ENCODE measurements around the gene TSSK6.
A peak's percentile ranks its signal among the peaks of the same experiment; 100 is the strongest.

The TSSK6 gene

DNA sequence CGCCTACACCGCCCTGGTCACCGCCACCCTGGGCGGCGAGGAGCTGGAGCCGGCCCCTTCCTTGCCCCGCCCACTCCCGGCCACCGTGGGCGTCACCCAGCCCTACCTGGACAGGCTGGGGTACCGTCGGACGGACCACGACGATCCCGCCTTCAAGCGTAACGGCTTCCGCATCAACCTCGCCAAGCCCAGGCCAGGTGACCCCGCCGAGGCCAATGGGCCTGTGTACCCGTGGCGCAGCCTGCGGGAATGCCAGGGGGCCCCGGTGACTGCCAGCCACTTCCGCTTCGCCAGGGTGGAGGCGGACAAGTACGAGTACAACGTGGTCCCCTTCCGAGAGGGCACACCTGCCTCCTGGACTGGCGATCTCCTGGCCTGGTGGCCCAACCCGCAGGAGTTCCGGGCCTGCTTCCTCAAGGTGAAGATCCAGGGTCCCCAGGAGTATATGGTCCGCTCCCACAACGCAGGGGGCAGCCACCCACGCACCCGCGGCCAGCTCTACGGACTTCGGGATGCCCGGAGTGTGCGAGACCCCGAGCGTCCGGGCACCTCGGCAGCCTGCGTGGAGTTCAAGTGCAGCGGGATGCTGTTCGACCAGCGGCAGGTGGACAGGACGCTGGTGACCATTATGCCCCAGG lies 29.7 kb upstream of the TSSK6 start:
- no peak for DNase-seq (ENCODE audit: low spot score)

DNA sequence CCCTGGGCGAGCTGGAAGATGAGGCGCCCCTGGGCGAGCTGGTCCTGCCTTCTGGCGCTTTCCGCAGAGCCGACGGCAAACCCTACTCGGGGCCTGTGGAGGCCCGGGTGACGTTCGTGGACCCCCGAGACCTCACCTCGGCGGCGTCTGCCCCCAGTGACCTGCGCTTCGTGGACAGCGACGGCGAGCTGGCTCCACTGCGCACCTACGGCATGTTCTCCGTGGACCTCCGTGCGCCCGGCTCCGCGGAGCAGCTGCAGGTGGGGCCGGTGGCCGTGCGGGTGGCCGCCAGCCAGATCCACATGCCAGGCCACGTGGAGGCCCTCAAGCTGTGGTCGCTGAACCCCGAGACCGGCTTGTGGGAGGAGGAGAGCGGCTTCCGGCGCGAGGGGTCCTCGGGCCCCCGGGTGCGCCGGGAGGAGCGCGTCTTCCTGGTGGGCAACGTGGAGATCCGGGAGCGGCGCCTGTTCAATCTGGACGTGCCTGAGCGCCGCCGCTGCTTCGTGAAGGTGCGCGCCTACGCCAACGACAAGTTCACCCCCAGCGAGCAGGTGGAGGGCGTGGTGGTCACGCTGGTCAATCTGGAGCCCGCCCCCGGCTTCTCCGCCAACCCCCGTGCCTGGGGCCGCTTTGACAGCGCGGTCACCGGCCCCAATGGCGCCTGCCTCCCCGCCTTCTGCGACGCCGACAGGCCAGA lies 29.1 kb upstream of the TSSK6 start:
- DNase-seq (ENCODE audit: low spot score) = no peak

DNA sequence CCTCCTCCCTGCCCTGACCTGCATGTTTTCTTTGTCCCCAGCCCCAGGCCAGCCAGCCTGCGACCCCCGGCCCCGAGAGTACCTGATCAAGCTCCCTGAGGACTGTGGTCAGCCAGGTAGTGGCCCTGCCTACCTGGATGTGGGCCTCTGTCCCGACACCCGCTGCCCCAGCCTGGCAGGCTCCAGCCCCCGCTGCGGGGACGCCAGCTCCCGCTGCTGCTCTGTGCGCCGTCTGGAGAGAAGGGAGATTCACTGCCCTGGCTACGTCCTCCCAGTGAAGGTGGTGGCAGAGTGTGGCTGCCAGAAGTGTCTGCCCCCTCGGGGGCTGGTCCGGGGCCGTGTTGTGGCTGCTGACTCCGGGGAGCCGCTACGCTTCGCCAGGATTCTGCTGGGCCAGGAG lies 28.3 kb upstream of the TSSK6 start:
- DNase-seq (ENCODE audit: low spot score) = no peak

DNA sequence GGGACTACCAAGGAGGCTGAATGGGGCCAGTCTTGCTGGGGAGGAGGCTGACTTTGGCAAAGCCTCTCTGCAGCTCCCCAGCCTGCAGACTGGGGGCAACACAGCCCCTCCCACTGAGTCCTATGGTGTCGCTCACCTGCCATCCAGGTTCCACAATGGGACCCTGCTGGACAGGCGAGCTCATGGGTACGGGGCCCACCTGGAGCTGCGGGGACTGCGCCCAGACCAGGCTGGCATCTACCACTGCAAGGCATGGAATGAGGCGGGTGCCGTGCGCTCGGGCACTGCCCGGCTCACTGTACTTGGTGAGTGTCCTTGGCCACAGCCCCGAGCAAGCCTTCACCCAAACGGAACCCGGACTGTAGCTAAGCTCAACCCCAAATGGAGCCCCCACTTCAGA lies 27.8 kb upstream of the TSSK6 start:
- DNase-seq (ENCODE audit: low spot score) = no peak

DNA sequence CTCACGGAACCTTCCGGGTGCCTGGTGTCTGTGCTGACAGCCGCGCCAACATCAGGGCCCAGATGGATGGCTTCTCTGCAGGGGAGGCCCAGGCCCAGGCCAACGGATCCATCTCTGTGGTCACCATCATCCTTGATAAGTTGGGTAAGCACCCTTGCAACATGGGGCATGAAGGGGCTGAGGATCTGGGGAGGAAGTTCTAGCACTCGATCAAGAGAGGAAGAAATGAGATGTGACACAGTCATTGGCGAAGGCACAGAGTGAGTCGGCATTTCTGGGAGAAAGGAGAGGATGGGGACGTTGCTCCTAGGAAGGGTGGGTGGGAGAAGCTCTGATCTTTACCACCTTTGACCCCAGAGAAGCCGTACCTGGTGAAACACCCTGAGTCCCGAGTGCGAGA lies 27.2 kb upstream of the TSSK6 start:
- DNase-seq (ENCODE audit: low spot score) = no peak

DNA sequence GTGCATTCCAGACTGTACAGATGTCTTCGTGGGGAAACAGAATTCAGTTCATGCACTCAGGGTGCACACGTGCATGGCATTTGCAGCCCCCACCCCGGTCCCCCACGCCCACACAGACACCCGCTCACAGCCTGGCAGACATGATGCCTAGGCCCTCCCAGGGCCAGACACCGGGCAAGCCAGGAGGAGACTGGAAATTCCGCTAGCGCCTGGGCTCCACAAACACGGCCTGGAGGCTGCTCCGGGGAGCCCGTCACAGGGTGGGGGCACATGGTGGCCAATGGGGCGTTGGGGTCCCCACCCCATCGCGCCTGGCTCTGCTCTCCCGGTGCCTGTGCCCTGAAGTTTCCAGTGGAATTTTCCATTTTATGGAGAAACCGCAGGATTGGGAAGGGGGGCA lies 26.3 kb upstream of the TSSK6 start:
- DNase-seq (ENCODE audit: low spot score) = no peak

DNA sequence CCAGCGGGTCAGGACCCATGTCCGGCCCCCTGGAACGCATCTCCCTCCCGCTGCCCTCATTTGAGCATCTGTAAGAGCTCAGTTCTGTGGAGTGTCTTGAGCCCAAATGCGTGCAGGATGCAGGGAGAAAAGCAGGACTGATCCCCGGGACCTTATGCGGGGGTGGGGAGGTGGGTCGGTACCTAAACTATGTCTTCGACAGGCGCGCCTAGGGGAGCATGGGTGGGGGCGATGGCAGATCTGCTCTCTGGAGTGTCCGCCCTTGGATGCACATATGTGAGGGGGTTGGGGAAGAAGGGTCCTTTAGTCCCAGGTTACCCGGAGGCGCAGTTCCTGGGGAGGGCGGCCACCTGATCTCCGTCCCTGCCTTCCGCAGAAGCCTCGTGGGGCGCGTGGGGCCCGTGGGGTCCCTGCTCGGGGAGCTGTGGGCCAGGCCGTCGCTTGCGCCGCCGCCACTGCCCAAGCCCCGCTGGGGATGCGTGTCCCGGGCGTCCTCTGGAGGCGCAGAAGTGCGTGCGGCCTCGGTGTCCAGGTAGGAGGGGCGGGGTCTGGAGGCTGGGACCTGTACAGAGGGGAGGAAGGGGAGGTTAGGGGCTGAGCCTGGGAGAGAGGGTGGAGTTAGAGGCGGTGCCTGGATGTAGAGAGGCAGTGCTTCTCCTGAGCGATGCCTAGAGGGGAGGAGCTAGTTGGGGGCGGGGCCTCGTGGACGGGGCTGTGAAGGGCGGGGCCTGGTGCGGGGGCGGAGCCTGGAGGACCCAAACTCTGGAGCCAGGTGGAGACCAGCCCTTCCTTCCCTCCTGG lies 25.6 kb upstream of the TSSK6 start:
- peak; percentile 86 for DNase-seq (ENCODE audit: low spot score)

DNA sequence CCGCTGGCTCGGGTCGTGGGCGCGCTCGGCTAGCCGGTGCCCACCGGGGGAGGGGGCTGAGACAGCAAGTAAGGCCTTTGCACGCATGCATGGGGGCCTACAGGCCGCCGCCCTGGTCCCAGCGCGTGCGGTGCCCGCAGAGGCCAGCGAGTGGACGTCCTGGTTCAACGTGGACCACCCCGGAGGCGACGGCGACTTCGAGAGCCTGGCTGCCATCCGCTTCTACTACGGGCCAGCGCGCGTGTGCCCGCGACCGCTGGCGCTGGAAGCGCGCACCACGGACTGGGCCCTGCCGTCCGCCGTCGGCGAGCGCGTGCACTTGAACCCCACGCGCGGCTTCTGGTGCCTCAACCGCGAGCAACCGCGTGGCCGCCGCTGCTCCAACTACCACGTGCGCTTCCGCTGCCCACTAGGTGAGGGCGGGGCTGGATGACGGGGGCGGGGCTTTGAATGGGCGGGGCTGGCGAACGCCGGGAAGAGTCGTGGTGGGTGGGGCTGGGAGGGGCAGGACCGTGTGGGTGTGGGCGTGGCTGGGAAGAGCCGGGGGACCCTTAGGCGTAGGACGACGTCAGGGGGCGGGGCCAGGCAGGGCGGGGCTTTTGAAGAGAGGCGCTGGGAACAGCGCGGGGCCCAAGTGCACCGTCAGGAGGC lies 24.8 kb upstream of the TSSK6 start:
- peak; percentile 82 for DNase-seq (ENCODE audit: low spot score)

DNA sequence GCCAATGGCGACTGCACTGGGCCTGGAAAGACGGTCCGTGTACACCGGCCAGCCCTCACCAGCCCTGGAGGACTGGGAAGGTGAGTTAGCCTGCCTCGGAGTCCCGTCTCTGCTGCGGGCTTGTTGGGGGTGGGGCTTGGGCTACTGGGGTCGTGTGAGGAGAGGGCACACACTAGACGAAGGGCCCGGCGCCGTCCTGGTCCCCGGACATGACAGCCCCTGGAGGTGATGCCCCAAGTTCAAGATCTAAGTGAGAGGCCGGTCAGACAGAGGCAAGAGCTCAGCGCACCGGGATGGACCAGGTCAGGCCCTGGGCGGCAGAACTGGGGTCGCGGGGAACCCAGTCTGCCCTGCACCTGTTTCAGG lies 24.3 kb upstream of the TSSK6 start:
- DNase-seq (ENCODE audit: low spot score) = no peak

DNA sequence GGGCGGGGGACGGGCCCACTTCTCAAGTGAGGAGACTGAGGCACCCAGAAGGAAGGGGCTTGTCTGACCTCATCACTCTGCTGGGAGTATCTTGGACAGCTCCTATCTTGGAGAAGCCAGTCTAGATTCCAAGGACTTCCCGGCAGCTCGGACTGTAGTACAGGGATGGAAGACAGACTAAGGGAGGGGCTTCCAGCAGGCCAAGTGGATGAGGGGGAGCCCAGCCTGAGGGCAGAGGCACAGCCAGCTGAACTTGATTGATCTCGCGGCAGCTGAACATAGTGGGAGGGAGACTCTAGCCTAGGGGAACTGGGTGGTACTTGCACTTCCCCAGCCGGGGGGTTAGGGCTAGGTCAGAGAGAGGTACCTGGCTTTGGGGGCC lies 23.4 kb upstream of the TSSK6 start:
- DNase-seq (ENCODE audit: low spot score) = no peak

DNA sequence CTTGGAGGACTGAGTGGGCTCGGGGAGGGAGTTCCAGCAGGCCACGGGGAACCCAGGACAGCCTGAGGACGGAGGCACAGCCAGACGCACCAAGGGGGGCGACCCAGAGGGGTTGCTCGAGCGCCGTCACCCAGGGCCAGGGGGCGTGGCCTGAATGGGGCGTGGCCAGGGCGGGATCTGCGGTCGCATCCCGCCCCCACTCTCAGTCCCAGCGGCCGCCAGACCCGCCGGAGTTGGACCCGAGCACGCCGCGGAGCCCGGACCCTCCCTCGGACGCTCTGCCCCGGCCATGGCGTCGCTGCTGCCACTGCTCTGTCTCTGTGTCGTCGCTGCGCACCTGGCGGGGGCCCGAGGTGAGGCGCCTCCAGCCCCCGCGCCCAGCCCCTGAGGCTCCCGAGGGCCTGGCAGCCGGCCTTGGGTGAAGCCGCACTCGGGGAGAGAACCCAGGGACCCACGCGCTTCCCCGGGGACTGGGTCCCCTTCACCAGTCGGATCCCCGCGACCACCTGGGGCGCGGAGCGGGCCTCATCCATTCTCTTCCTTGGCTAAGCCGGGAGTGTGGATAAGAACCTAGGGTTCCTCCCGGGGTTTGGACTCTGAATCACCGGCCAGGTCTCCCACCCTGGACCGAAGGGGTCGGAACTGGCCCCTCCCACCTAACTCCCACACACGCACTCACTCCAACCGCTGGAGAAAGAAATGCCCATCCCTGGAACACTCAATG lies 22.9 kb upstream of the TSSK6 start, which contains the start of gene CILP2:
CILP2 (plus strand) TSS at position 205 of the 724 bp plus-strand sequence; CDS start at position 290, 85 bp downstream.
- DNase-seq (ENCODE audit: low spot score) = peak; percentile 83

DNA sequence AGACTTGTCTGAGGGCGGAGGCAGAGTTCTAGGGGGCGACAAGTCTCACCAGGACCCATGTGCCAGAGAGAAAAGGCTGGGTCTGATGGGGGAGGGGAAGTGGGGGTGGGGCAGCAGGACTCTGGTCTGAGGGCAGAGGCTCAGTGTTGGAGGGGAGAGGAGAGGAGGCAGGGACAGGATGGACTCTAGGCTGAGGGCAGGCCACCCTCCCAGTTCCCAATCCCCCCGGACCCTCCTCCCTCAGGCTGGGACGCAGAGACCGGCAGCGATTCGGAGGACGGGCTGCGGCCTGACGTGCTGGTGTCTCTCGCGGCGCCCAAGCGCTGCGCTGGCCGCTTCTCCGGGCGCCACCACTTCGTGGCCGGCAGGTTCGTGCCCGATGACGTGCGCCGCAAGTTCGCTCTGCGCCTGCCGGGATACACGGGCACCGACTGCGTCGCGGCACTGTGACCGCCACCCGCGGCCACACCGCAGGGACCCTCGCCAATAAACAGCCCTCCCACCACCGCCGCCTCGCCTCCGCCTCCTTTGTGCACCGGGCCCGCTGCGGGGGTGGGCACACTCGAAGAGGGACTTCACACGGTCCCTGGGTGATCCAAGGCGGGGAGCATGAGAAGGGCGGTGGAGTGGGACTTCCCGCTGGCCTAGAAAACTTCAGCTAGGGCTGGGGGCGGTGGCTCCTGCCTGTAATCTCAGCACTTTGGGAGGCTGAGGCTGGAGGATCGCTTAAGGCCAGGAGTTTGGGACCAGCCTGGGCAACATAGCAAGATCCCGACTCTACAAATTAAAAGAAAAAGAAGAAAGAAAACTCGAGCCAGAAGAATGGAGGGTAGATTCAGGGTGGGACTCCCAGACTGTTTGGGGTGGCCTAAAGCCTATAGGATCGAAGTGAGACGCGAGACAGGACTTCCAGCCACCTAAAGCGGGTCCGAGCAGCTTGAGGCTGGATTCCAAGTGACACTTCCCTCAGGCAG lies 22.0 kb upstream of the TSSK6 start:
- no peak for DNase-seq (ENCODE audit: low spot score)

DNA sequence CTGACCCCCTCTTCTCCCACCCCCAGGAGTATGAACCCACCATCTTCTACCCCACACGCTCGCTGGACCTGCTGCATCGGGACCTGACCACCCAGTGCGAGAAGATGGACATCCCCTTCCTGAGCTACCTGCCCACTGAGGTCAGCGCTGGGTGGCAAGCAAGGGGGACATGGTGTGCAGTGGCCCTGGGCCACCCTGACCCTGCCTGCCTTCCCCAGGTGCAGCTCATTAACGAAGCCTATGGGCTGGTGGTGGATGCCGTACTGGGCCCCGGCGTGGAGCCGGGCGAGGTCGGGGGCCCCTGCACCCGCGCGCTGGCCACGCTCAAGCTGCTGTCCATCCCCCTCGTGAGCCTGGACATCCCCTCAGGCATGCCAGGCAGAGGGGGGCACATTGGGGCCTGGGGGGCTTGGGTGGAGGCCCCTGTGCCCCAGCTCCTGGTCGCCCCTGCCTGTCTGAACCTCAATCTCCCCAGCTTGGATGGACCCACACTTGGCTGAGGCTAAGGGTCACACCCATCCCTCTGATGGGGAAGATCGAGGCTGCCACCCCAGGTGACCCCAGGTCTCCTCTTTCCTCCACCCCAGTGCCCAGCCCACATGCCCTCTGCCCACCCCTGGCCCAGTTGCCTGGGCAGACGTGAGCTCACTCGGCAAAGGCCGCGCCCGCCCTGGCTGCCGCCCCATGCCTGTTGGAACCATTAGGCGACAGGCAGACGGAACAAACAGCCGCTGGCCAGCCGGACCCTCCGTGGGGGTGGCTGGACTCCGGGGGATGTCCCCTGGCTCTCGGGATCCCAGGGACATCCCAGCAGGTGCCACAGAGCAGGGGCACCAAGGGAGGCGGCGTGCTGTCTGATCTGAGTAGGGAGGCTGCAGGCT lies 20.2 kb upstream of the TSSK6 start:
- no peak for DNase-seq (ENCODE audit: low spot score)

DNA sequence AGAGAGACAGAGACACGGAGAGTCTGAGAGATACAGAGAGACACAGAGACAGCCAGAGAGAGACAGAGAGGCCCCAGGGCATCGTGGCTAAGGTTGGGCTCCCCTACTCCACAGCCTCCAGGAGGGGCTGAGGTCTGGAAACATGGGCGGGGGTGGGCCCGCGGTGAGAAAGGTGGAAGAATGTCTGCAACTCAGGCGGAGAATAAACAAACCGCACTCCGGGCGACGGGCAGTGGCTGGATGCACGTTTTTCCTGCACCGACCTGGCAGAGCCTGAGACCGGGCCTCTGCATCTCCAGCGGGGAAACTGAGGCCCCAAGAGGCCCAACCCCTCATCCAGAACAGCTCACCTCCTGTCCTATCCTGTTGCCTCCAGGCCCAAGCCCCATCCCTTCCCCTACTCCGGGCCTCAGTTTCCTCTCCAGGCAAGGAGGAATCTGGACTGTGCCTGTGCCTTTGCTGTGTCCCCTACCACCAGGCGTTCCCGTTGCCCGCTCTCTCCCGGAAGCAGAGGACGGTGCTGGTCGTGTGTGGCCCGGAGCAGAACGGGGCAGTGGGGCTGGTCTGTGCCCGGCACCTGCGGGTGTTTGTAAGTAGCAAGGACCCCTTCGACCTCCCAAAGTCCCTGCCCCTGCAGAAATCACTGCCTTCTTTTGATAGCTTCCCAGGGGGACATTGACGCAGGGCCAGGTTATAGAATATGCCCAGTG lies 19.4 kb upstream of the TSSK6 start:
- no peak for DNase-seq (ENCODE audit: low spot score)

DNA sequence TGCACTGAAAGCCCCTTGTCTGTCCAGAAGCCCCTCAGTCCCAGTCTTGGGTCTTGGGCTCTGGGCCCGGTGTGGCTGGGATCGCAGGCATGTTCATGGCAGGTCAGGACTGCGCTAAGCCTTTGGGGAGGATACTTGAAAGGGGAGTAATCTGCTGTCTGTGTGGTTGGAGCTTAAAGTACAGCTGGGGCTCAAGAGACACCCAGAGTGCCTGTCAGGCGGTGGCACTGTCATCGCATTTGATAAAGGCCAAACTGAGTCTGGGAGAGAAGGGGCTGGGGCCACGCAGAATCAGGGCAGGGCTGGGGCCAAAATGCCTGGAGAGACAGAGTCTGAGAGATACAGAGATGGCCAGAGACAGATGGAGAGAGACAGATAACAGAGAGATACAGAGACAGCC lies 18.5 kb upstream of the TSSK6 start:
- DNase-seq (ENCODE audit: low spot score) = no peak

DNA sequence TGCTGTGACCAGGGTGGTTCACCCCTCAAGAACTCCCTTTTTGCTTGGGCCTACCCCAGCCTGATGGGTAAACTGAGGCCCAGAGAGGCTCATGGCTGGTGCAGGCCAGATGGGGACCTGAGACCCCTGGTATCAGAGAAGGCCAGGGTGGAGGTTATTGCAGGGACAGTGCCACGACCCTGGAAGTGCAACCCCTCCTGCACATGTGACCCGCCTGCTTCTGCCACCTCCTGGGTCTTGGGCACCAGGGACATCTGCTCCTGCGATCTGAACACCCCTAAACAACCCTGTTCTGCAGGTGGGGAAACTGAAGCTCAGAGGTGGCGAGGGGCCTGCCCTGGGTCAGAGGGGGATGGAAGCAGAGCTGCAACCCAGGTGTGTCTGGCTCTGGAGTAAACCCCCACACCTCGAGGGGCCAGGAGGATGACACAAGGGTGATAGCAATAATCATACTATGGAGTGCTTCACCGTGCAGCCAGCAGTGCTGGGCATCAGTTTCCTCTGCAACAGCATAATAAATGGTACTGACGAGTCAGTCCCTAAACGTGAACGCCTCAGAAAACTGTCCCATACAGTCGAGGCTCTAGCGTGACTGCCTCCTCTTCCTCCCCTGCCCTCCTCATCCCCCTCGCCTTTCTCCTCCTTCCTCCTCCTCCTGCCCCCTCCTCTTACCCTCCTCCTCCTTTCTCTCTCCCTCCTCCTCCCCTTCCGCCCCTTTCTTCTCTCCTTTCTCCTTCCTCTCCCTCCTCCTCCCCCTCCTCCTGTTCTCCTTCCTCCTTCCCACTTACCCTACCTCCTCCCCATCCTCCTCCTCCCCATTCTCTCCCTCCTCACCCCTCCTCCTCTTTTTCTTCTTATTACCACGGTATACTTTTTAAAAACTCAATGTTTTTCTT lies 17.7 kb upstream of the TSSK6 start:
- no peak for DNase-seq (ENCODE audit: low spot score)

DNA sequence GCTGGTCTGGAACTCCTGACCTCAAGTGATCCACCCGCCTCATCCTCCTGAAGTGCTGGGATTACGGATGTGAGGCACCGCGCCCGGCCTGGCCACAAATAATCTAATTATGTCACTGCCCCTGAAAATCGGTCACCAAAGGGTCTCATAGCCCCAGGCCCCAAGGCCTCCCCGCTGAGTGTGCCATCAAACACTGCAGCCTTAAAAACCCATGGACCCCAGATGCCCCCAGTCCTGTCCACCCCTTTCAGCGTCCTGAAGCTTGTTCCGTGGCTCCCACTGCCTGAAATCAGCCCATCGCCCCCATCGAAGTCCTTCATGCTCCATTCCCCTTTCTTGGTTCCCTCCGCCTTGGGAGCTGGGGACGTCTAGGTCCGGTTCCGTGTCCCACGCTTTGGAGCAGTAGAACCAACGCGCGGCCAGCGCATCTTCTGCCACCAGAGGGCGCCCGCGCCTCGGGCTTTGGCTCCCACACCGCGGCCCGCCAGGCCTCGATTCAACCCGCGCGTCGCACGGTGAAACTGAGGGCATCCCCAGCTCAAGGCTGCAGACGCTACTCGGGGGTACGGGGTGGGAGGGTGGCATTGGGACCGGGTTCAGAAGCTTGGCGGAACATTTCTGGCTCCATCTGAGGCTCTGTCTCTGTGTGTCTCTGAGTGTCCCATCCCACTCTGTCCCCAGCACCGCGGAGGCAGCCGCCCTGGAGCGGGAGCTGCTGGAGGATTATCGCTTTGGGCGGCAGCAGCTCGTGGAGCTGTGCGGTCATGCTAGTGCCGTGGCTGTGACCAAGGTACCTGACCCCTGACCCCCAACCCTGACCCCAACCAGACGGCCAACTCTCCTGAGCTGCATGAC lies 16.8 kb upstream of the TSSK6 start:
- peak; percentile 90 for DNase-seq (ENCODE audit: low spot score)

Data from AG08396 (cell line).